Measurements from ENCODE around the gene KCNQ1OT1.

GRCh38 chr11:2645779-2646118 is 54.0 kb downstream of the KCNQ1OT1 start:
- TF ChIP-seq EP300 (IDR thresholded peaks at IDR 0.05; ENCODE audit: borderline replicate concordance in 1 of 2, low read depth in 1 of 2, low read length in 1 of 2), result no peak
- TF ChIP-seq CTCF (IDR thresholded peaks at IDR 0.05), result no peak
- TF ChIP-seq PBX3 (IDR thresholded peaks at IDR 0.05), result no peak
- no peak for TF ChIP-seq CHD2 (IDR thresholded peaks at IDR 0.05; ENCODE audit: low read length, partially characterized antibody)
- no peak for TF ChIP-seq POLR2AphosphoS5 (IDR thresholded peaks at IDR 0.05; ENCODE audit: low read depth, low read length)
- TF ChIP-seq RXRA (IDR thresholded peaks at IDR 0.05; ENCODE audit: borderline replicate concordance, low read depth), result no peak
- no peak for TF ChIP-seq SIN3A (IDR thresholded peaks at IDR 0.05; ENCODE audit: borderline replicate concordance, low read depth, low read length)
- no peak for TF ChIP-seq MAX (IDR thresholded peaks at IDR 0.05; ENCODE audit: low read depth)
- no peak for TF ChIP-seq EZH2phosphoT487 (IDR thresholded peaks at IDR 0.05; ENCODE audit: borderline replicate concordance, low read depth)
- TF ChIP-seq USF1 (IDR thresholded peaks at IDR 0.05; ENCODE audit: borderline replicate concordance, low read depth), result no peak
- no peak for TF ChIP-seq GABPA (IDR thresholded peaks at IDR 0.05; ENCODE audit: low read depth)
- no peak for TF ChIP-seq FOSL2 (IDR thresholded peaks at IDR 0.05; ENCODE audit: borderline replicate concordance, low read depth)
- no peak for TF ChIP-seq REST (IDR thresholded peaks at IDR 0.05; ENCODE audit: low read depth, low read length)

Data from SK-N-SH (cell line).